Amygdala (tissue), 56 donors: ENCODE results near the gene MAPRE2.

Experiments
- DNase-seq, 56 donors: peaks; one replicate each; lab custom pipeline; 2025; lab: John Stamatoyannopoulos, UW

Gene MAPRE2

GRCh38 chr18:35112696-35113095 is 71.5 kb downstream of the MAPRE2 start:
- DNase-seq = no peak

- no peak for DNase-seq
Measured at GRCh38 chr18:35114305-35114704, 73.1 kb downstream of the MAPRE2 start.

- DNase-seq = no peak
Measured at GRCh38 chr18:35116784-35117318, 75.6 kb downstream of the MAPRE2 start.

GRCh38 chr18:35117372-35117771 is 76.2 kb downstream of the MAPRE2 start:
- DNase-seq = no peak

- peak in 6 of 56 donors; percentile 11 to 41 (median 32) for DNase-seq
Measured at GRCh38 chr18:35117951-35118411, 76.8 kb downstream of the MAPRE2 start.

- no peak for DNase-seq
Measured at GRCh38 chr18:35118641-35119040, 77.4 kb downstream of the MAPRE2 start.

GRCh38 chr18:35121038-35121437 is 79.8 kb downstream of the MAPRE2 start:
- DNase-seq = no peak

- DNase-seq = no peak
Measured at GRCh38 chr18:35121531-35121930, 80.3 kb downstream of the MAPRE2 start.

- peak in 21 of 56 donors; percentile 5 to 68 (median 35) for DNase-seq
Measured at GRCh38 chr18:35122586-35123224, 81.5 kb downstream of the MAPRE2 start.

- DNase-seq = no peak
Measured at GRCh38 chr18:35123811-35124210, 82.6 kb downstream of the MAPRE2 start.

- no peak for DNase-seq
Measured at GRCh38 chr18:35127201-35127600, 86.0 kb downstream of the MAPRE2 start.

GRCh38 chr18:35128675-35129074 is 87.5 kb downstream of the MAPRE2 start:
- DNase-seq = no peak

GRCh38 chr18:35130236-35130635 is 89.0 kb downstream of the MAPRE2 start:
- DNase-seq = no peak

GRCh38 chr18:35131387-35132020 is 90.3 kb downstream of the MAPRE2 start:
- peak in 39 of 56 donors; percentile 18 to 84 (median 52) for DNase-seq

GRCh38 chr18:35132021-35132902 is 91.0 kb downstream of the MAPRE2 start:
- no peak for DNase-seq

GRCh38 chr18:35134190-35134730 is 93.0 kb downstream of the MAPRE2 start:
- DNase-seq = no peak

- no peak for DNase-seq
Measured at GRCh38 chr18:35134791-35135531, 93.7 kb downstream of the MAPRE2 start.

- DNase-seq = no peak
Measured at GRCh38 chr18:35136248-35136647, 95.0 kb downstream of the MAPRE2 start.

GRCh38 chr18:35136885-35137284 is 95.7 kb downstream of the MAPRE2 start:
- no peak for DNase-seq

GRCh38 chr18:35137632-35138031 is 96.4 kb downstream of the MAPRE2 start:
- no peak for DNase-seq
